SJSA1 (cell line): Measurements from ENCODE around the gene FBLN1. TPM values are rescaled to one million over a fixed set of nuclear protein-coding genes. Genes with fewer than 3 reads are reported as not detected.

ENCODE experiments used
- DNase-seq, 2 experiments: peaks; one replicate each; pipeline ENCODE4 v3.0.0-alpha.2; 2015 to 2020; ENCODE audit warnings: low spot score in 2 of 2, low read depth in 1 of 2
- H3K27ac ChIP-seq: fragments of 250-450 bp; sonication (Bioruptor Pico); 2 replicates; pipeline ENCODE4 v1.5.1; 2020; ENCODE audit warnings: mild to moderate bottlenecking, moderate library complexity
- H3K27me3 ChIP-seq: fragments of 250-450 bp; sonication (Bioruptor Pico); replicated peaks from 2 replicates; pipeline ENCODE4 v1.5.1; 2020; ENCODE audit warnings: mild to moderate bottlenecking, moderate library complexity
- H3K36me3 ChIP-seq: fragments of 250-450 bp; sonication (Bioruptor Pico); 2 replicates; pipeline ENCODE4 v1.5.1; 2020; ENCODE audit warnings: mild to moderate bottlenecking
- H3K4me1 ChIP-seq: fragments of 250-450 bp; sonication (Bioruptor Pico); replicated peaks from 2 replicates; pipeline ENCODE4 v1.6.1; 2021; ENCODE audit warnings: mild to moderate bottlenecking
- H3K4me3 ChIP-seq: fragments of 250-450 bp; sonication (Bioruptor Pico); 2 replicates; pipeline ENCODE4 v1.5.1; 2020; ENCODE audit warnings: mild to moderate bottlenecking
- H3K9me3 ChIP-seq: fragments of 250-450 bp; sonication (Bioruptor Pico); replicated peaks from 2 replicates; pipeline ENCODE4 v1.5.1; 2020; ENCODE audit warnings: mild to moderate bottlenecking
- total RNA-seq: library from RNA; depleted of rRNA; stranded (reverse); fragments of >200 nt; shearing (Covaris generic); gene quantifications from 2 replicates; pipeline ENCODE4 v1.2.3, GENCODE V29; 2014

FBLN1 gene
- total RNA-seq, 1 experiment from 2014 or later = 38.8 TPM

DNA sequence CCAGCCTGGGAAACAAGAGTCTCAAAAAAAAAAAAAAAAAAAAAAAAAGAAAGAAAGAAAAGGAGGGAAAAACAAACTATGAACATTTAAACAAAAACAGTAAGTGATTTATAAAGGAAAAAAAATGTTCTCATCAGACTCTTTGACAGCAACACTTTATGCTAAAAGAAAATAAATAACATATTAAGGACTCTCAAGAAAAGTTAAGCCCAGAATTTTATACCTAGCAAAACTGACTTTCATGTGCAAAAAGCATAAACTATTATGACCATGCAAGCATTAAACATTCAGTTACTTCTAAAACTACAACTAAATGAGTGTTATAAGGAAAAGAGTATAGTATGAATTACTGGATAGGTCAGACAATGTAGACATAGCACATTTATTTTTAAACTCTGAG lies 68.4 kb downstream of the FBLN1 start:
- no peaks in the 10 kb centered on the region for H3K36me3 ChIP-seq
- H3K4me1 ChIP-seq = no peaks in the 10 kb centered on the region
- peaks cover 19% of the 10 kb centered on the region for H3K9me3 ChIP-seq
- no peak overlapping the region for H3K4me3 ChIP-seq
- DNase-seq = no peak
- no peaks in the 10 kb centered on the region for H3K27me3 ChIP-seq
- H3K27ac ChIP-seq = no peak overlapping the region

DNA sequence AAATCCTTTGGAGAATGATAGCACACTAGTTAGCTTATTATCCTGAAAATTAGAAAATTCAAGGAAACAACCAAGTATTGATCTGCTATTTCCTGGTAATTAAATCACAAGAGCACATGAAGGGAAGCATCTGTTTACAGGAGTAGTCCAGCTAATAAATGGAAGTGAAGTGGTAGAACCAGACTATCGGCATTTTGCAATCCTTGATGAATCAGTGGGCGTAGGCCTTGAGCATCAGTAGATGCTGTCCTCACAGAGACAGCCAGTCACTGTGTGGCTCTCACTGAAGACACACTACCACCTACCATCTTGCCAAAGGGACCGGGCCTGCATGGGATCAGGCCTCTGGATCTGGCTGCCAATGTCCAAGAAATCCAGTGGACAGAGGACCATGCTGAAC lies 69.8 kb downstream of the FBLN1 start:
- H3K27me3 ChIP-seq = no peaks in the 10 kb centered on the region
- peaks cover 19% of the 10 kb centered on the region for H3K9me3 ChIP-seq
- 0 out of 2 replicates have a peak, but pooled peaks cover under 1% of the 10 kb centered on the region for H3K36me3 ChIP-seq
- no peak for DNase-seq
- no peak overlapping the region for H3K4me3 ChIP-seq
- no peaks in the 10 kb centered on the region for H3K4me1 ChIP-seq
- H3K27ac ChIP-seq = no peak overlapping the region

GRCh38 chr22:45574069-45574703 lies 71.5 kb downstream of the FBLN1 start:
- H3K36me3 ChIP-seq = peaks cover 10% of the 10 kb centered on the region; the same call in 1 of the 2 replicates
- H3K4me3 ChIP-seq = no peak overlapping the region
- H3K4me1 ChIP-seq = peaks cover 6% of the 10 kb centered on the region
- H3K27ac ChIP-seq = no peak overlapping the region
- DNase-seq = no peak
- no peaks in the 10 kb centered on the region for H3K27me3 ChIP-seq
- H3K9me3 ChIP-seq = peaks cover 17% of the 10 kb centered on the region

GRCh38 chr22:45575173-45575572 lies 72.5 kb downstream of the FBLN1 start:
- no peaks in the 10 kb centered on the region for H3K27me3 ChIP-seq
- H3K36me3 ChIP-seq = peaks cover 15% of the 10 kb centered on the region; the same call in 1 of the 2 replicates
- H3K4me1 ChIP-seq = peaks cover 6% of the 10 kb centered on the region
- peaks cover 17% of the 10 kb centered on the region for H3K9me3 ChIP-seq
- H3K27ac ChIP-seq = no peak overlapping the region
- DNase-seq = no peak
- no peak overlapping the region for H3K4me3 ChIP-seq

- Histone ChIP-seq H3K27me3 (no peaks in the 10 kb centered on the region), H3K9me3 (peaks cover 13% of the 10 kb centered on the region), H3K36me3 (peaks cover 20% of the 10 kb centered on the region; the same call in 1 of the 2 replicates), H3K4me1 (peaks cover 6% of the 10 kb centered on the region), H3K4me3 (no peak overlapping the region), H3K27ac (no peak overlapping the region)
- no peak for DNase-seq
Measured at GRCh38 chr22:45575607-45576272, 73.1 kb downstream of the FBLN1 start.

GRCh38 chr22:45576273-45576625 lies 73.6 kb downstream of the FBLN1 start:
- no peaks in the 10 kb centered on the region for H3K27me3 ChIP-seq
- no peak for DNase-seq
- peaks cover 11% of the 10 kb centered on the region for H3K9me3 ChIP-seq
- H3K4me3 ChIP-seq = no peak overlapping the region
- peaks cover 6% of the 10 kb centered on the region for H3K4me1 ChIP-seq
- no peak overlapping the region for H3K27ac ChIP-seq
- peaks cover 22% of the 10 kb centered on the region; the same call in 1 of the 2 replicates for H3K36me3 ChIP-seq

- H3K4me3 ChIP-seq = no peak overlapping the region
- no peak overlapping the region for H3K27ac ChIP-seq
- H3K9me3 ChIP-seq = peaks cover 6% of the 10 kb centered on the region; the same call in 1 of the 2 replicates
- H3K4me1 ChIP-seq = peaks cover 6% of the 10 kb centered on the region
- H3K36me3 ChIP-seq = peaks cover 22% of the 10 kb centered on the region; the same call in 1 of the 2 replicates
- H3K27me3 ChIP-seq = no peaks in the 10 kb centered on the region
- no peak for DNase-seq
Measured at GRCh38 chr22:45576730-45577464, 74.2 kb downstream of the FBLN1 start.

DNA sequence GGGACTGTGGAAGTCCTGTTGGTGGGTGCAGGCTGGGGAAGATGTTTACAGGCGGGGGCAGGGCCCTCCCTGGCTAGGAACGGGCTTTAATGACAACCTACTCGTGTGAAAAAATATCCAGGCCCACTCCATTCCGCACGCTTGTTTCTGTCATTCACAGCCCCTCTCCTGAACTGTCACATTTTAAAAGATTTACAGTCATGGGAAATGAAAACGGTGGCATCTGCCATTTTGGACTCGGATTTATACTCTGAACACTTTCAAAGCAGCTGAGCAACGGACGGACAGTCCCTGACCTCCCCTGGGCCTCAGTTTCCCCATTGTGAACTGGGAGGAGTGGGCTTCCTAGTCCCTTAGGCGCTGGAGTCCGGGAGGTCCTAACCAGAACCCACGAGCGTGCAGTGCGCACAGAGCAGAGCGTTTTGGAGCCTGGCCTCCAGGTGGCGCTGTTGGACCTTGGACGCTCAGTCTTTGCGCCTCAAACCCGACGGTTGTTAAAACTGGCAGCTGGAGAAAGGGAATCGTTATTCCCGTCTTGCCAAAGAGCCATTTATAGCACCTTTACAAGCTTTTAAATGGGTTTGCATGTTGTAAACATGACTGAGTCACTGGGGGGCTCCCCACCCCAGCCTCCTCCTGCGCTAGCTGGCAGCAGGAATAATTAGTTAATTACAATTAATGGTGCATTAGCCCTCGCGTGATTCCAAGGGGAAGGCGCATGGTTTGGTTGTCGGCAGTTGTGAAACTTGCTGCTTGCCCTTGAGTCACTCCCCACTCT lies 75.3 kb downstream of the FBLN1 start:
- H3K4me3 ChIP-seq = no peak overlapping the region
- H3K36me3 ChIP-seq = peaks cover 22% of the 10 kb centered on the region; the same call in 1 of the 2 replicates
- no peaks in the 10 kb centered on the region for H3K27me3 ChIP-seq
- no peak overlapping the region for H3K27ac ChIP-seq
- H3K4me1 ChIP-seq = peaks cover 6% of the 10 kb centered on the region
- peak; percentile 69 to 88 for DNase-seq
- H3K9me3 ChIP-seq = no peaks in the 10 kb centered on the region

DNA sequence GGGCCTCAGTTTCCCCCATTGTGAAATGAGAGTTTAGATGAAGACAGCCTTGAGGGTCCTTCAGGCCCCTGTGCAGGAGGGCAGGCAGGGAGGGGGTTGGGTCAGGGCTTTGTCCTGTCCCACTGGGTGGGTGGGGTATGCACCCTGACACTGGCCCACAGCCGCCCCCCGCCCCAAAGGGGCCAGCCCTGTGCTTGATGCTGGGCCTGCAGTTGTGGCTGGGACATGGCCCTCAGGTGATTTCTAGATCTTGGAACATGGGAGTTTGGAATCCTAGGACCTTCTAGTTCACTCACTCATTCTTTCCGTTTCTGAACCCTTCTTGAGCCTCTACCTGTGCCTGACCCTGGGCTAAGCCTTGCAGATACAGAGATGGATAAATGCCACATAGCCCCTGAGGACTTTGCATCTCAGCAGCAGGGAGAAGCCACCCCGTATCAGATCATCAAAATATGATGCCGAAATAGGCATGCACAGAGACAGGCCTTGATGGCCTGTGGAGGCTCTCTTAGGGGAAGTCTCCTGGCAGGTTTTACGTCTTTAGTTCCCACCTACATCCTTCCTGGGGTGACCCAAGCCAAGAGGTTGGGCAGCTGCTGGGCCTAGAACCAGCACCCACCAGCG lies 76.0 kb downstream of the FBLN1 start:
- no peak overlapping the region for H3K4me3 ChIP-seq
- H3K9me3 ChIP-seq = no peaks in the 10 kb centered on the region
- no peak overlapping the region for H3K27ac ChIP-seq
- peaks cover 22% of the 10 kb centered on the region; the same call in 1 of the 2 replicates for H3K36me3 ChIP-seq
- no peak for DNase-seq
- H3K27me3 ChIP-seq = no peaks in the 10 kb centered on the region
- peaks cover 6% of the 10 kb centered on the region for H3K4me1 ChIP-seq

GRCh38 chr22:45579306-45579705 lies 76.6 kb downstream of the FBLN1 start:
- no peak overlapping the region for H3K4me3 ChIP-seq
- no peak for DNase-seq
- H3K27ac ChIP-seq = no peak overlapping the region
- peaks cover 6% of the 10 kb centered on the region for H3K4me1 ChIP-seq
- peaks cover 22% of the 10 kb centered on the region; the same call in 1 of the 2 replicates for H3K36me3 ChIP-seq
- no peaks in the 10 kb centered on the region for H3K27me3 ChIP-seq
- H3K9me3 ChIP-seq = no peaks in the 10 kb centered on the region

- Histone ChIP-seq H3K27ac (no peak overlapping the region), H3K36me3 (peaks cover 22% of the 10 kb centered on the region; the same call in 1 of the 2 replicates), H3K9me3 (no peaks in the 10 kb centered on the region), H3K4me1 (peaks cover 6% of the 10 kb centered on the region), H3K4me3 (no peak overlapping the region), H3K27me3 (no peaks in the 10 kb centered on the region)
- no peak for DNase-seq
Measured at GRCh38 chr22:45579806-45580725, 77.4 kb downstream of the FBLN1 start.

- Histone ChIP-seq H3K27me3 (no peaks in the 10 kb centered on the region), H3K4me1 (peaks cover 11% of the 10 kb centered on the region), H3K9me3 (no peaks in the 10 kb centered on the region), H3K36me3 (peaks cover 22% of the 10 kb centered on the region; the same call in 1 of the 2 replicates), H3K27ac (no peak overlapping the region), H3K4me3 (no peak overlapping the region)
- no peak for DNase-seq
Measured at GRCh38 chr22:45580726-45581381, 78.2 kb downstream of the FBLN1 start.
